D721Med (cell line): Measurements from ENCODE around the gene THOC6.

Experiments used
- DNase-seq: peaks from one replicate; pipeline ENCODE4 v3.0.0; 2011; ENCODE audit warnings: low spot score; ENCODE audit not compliant: insufficient read length
- FAIRE-seq: peaks from 2 replicates; lab custom pipeline; 2011; peaks lifted over from hg19 to GRCh38; lab: Jason Lieb, UNC
- TF ChIP-seq, protein P1 (sequence below): IDR thresholded peaks from 2 replicates; pipeline ENCODE4 v1.5.1; 2012; ENCODE audit warnings: mild to moderate bottlenecking, control low read depth; ENCODE audit not compliant: insufficient read depth; ENCODE audit errors: missing control alignments

The THOC6 gene

DNA sequence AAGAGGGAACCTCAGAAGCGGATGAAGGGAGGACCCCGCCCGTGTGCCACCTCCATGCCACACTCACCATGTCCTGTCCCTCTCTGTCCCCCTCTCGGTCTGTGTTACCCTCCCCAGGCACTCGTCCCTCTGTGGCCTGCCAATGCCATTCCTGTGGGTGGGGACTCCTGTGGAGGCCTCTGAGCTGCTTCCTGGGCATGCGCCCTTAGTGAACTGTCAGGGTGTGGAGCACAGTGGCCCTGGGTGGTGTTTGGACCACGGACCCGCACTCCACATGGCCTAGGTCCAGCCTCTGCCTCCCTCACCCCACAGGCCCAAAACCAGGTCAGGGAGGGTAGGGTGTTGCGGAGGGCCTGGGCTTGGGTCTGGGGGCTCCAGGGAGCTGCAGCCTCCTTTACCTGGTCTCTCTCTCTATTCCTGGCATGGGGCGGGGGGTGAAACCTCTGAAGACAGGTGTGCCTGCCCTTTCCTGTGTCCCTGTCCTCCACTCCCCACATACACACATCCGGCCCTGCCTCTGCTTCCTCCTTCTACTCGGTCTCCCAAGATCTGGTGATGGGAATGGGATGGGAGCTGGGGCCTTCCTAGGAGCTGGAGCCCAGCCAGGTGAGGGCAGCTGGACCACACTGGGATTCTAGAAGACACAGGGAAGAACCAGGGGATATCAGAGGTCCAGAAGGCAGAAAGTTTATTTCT, 32.1 kb upstream of the THOC6 start:
- TF ChIP-seq, protein P1, sequence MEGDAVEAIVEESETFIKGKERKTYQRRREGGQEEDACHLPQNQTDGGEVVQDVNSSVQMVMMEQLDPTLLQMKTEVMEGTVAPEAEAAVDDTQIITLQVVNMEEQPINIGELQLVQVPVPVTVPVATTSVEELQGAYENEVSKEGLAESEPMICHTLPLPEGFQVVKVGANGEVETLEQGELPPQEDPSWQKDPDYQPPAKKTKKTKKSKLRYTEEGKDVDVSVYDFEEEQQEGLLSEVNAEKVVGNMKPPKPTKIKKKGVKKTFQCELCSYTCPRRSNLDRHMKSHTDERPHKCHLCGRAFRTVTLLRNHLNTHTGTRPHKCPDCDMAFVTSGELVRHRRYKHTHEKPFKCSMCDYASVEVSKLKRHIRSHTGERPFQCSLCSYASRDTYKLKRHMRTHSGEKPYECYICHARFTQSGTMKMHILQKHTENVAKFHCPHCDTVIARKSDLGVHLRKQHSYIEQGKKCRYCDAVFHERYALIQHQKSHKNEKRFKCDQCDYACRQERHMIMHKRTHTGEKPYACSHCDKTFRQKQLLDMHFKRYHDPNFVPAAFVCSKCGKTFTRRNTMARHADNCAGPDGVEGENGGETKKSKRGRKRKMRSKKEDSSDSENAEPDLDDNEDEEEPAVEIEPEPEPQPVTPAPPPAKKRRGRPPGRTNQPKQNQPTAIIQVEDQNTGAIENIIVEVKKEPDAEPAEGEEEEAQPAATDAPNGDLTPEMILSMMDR, result no peak
- FAIRE-seq, result no peak
- no peak for DNase-seq

DNA sequence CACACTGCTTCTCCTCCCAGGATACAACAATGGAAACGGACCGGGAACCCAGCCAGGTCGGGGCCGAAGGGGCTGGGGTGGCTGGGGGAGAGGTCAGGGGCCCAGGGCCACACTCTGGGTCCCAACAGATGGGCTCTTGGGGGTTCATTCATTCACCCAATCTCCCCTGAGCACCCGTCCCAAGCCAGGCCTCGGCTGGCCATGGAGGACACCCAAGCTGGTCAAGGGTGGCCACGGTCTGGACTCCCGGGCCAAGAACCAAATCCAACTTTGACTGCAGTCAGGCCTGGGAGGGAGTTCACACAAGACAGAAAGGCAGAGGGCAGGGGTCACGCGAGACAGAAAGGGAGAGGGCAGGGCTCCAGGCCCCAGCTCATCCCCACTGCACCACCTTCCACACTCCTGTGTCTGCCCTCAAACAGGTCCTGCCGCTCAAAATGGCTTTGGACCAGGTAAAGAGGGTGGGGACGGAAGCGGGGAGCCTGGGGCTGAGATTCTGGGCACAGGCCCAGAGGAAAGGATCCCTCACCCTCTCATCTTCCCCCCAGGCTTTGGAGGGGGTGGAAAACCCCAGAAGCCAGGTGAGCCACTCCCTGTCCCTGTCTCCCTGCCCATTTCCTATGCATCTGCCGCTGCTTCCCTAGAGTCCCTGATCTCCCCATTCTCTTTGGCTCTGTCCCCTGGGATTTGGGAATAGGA, 31.3 kb upstream of the THOC6 start:
- DNase-seq, result no peak
- FAIRE-seq, result no peak
- TF ChIP-seq, protein P1, result no peak

DNA sequence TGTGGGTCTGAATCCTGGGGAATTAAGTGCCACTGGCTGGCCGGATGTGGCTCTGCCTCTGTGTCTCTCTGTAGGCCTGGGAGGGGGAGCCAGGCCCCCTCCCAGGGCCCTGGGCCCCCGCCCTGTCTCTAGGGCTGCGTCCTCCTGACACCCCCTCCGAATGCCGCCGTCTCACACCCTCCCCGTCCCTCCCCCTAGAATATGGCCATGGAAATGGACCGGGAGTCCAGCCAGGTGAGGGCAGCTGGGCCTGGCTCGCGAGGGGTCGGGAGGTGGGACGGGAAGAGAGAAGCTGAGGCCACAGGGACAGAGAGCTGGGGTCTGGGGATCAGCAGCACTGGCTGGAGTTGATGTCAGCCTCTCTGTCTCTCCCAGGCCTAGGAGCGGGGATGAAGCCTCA, 27.5 kb upstream of the THOC6 start:
- DNase-seq, result no peak
- no peak for FAIRE-seq
- TF ChIP-seq, protein P1, result no peak

DNA sequence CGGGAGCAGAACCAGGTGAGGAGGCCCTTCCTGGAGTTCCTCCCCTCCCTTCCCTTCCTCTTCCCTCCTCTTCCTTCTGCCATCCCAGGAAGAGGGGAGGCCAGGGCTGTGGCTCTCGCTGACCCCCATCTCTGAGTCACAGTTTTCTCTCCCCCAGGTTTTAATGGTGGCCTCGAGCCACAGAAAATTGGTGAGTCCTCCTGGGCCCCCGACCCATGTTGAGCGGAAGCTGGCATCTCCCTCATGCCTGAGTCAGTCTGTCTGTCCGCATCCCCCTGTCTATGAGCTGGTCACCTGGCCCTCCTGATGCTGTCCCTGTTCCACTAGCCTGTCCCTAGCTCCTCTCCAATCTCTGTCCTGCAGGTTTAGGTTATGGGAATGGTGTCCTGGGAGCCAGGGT, 23.9 kb upstream of the THOC6 start:
- TF ChIP-seq, protein P1, result no peak
- DNase-seq (no peak), FAIRE-seq (no peak)

DNA sequence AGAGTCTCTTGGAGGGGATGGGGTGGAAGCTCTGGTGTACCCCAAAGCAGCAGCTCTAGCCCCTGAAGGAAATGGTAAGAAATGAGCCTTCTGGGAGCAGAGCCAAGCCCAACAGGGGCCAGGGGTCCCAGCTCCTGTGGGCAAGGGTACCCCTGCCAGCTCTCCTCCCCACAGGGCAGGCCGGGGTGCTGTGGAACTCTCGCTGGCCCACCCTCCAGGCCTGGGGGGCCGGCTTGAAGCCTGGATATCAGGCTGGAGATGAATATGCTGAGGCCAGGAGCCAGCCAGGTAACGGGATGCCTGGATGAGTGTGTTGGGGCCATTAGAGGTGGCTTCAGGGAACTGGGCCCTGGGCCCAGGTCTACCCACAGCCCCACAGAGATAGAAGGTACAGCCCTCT, 23.3 kb upstream of the THOC6 start:
- FAIRE-seq, result no peak
- TF ChIP-seq, protein P1, result no peak
- no peak for DNase-seq

DNA sequence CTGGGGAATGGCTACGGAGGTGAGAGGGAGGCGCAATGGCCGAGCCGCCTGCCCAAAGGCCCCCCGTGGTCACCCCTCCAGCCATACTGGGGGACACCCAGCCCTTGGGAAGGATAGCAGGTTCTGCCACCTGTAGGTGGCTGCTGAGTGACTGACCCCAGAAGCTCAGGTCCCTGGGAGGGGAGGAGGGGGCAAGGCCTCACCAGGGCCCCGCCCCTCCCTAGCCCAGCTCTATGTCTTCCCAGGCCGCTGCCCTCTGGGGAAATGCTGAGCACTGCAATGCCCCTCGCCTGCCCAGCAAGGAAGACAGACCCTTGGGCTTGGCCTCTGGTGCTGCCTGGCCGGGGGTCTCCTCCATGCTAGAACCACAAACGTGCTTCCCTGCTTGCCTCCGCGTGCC, 22.5 kb upstream of the THOC6 start:
- no peak for FAIRE-seq
- TF ChIP-seq, protein P1, result no peak
- DNase-seq, result no peak

DNA sequence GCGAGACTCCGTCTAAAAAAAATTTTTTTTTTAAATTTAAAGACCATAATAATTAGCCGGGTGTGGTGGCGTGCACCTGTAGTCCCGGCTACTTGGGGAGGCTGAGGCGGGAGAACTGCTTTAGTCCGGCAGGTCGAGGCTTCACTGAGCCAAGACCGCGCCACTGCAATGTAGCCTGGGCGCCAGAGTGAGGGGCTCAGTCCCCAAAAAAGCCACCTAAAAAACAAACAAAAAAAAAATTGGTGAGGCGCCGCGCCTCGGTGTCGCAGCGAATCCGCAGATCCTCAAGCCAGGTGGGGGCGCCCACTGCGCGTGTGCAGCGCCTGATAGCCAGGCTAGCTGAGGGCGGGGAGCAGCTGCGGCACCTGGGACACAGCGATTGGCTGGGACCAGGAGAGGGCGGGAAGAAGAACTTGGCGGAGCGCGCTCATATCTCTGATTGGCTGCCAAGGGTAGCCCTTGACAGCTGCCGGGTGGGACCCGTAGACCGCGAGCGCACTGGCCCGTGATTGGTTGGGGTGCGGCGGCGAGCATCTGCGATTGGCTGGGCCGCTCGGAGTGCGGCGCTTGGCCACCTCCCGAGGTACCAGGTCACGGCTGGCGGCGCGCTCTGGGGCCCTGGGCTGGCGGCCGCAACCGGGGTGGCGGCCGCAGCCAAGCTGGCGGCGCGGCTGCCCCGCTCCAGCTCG, 20.1 kb upstream of the THOC6 start:
- DNase-seq (peak; percentile 94), FAIRE-seq (no peak)
- TF ChIP-seq, protein P1, result peak; percentile 61
